Keratinocyte (primary cell): Measurements from ENCODE around the gene GATA5.

ENCODE experiments used
- EZH2 ChIP-seq: IDR thresholded peaks from one replicate; pipeline ENCODE4 v1.6.1; 2012; ENCODE audit warnings: inconsistent platforms, mild to moderate bottlenecking, low read length, moderate library complexity
- TF ChIP-seq, protein P1 (sequence below), 3 experiments: IDR thresholded peaks in 1 of 3; conservative IDR thresholded peaks in 1 of 3; optimal IDR thresholded peaks in 1 of 3; 2 replicates in 2 of 3; 3 replicates in 1 of 3; pipeline versions ENCODE3 to v1.5.1; 2011; ENCODE audit warnings: low read length in 3 of 3, mild to moderate bottlenecking in 3 of 3, moderate library complexity in 2 of 3, control low read depth in 1 of 3, inconsistent platforms in 1 of 3; ENCODE audit not compliant: insufficient read depth in 2 of 3; ENCODE audit errors: extremely low read depth in 1 of 3

DNA sequence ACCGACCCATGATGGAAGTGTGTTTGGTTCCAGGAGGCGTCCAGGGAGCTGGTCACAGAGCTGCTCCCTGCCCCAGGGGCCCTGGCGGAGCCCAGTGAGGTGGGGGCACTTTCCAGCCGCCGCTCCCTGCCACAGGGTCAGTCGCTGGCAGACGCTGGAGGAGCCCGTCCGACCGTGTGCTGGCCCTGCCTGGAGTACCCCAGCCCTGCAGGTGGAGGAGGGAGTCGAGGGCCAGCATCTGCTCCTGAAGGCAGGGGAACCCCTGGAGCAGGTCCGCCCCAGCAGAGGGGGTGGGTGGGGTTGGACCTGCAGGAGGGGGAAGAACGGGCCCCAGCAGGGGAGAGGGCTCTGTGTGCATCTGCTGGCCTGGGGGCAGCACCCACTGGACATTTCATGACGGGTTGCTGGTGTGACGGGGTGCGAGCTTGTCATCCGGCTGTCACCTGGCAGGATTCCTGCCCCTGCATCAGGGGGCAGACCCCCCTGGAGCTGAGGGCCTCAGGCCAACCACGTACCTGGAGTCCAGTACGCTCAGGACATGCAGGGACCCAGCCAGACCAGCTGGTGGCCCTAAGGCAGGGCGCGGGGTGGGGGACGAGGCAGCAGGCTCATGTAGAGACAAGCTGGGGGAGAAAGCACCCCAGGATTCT lies 32.3 kb upstream of the GATA5 start:
- TF ChIP-seq EZH2: no peak
- TF ChIP-seq, protein P1, sequence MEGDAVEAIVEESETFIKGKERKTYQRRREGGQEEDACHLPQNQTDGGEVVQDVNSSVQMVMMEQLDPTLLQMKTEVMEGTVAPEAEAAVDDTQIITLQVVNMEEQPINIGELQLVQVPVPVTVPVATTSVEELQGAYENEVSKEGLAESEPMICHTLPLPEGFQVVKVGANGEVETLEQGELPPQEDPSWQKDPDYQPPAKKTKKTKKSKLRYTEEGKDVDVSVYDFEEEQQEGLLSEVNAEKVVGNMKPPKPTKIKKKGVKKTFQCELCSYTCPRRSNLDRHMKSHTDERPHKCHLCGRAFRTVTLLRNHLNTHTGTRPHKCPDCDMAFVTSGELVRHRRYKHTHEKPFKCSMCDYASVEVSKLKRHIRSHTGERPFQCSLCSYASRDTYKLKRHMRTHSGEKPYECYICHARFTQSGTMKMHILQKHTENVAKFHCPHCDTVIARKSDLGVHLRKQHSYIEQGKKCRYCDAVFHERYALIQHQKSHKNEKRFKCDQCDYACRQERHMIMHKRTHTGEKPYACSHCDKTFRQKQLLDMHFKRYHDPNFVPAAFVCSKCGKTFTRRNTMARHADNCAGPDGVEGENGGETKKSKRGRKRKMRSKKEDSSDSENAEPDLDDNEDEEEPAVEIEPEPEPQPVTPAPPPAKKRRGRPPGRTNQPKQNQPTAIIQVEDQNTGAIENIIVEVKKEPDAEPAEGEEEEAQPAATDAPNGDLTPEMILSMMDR (optimal IDR thresholded peaks at IDR 0.05 in 1 of 3, IDR thresholded peaks at IDR 0.05 in 1 of 3, conservative IDR thresholded peaks at IDR 0.05 in 1 of 3; ENCODE audit: extremely low read depth in 1 of 3, insufficient read depth in 2 of 3, low read length in 3 of 3): no peak
